GM18526 (cell line): ENCODE results near the gene KRT9.

Experiments used
- POLR2A ChIP-seq: IDR thresholded peaks from 3 replicates; pipeline ENCODE4 v1.6.1; 2011; ENCODE audit not compliant: insufficient read length; ENCODE audit errors: extremely low read depth

The KRT9 gene

DNA sequence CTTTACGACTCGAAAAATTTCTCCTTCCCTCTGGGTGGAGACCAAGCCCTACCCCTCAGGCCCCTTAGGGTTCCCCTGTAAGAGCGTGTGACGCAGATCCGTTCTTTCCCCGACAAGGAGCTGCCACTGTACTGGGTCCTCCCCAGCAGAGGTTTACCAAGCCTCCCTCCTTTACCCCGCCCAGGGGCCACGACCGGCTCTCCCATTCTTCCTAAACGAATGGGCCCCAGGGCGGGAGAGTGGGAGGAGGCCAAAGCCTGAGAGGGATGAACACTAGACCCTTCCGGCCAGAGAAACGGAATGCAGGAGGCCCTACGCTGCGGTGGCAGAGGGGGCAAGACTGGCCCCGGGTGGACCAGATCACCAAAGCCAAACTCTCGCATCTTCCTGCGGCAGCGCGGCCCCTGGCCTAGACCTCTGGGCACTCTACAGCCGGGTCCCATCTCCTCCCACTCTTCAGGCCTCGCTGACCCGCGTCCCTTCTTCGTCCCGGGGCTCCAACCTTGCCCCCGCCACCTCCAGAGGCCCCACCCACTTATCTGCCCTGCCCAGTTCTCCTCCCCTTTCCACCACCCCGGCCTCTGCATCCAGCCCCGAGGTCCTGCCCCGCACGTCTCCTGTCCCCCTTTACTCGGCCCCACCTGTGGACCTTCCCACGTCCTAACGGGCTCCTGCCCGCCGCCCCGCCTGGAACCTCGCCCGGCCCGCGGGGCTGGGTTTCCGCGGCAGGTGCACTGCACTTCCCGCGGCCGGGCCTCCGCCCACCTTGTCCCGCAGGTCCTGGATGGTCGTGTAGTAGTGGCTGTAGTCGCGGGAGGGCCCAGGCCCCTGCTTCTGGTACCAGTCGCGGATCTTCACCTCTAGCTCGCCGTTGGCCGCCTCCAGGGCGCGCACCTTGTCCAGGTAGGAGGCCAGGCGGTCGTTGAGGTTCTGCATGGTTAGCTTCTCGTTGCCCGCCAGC lies 44.5 kb downstream of the KRT9 start:
- TF ChIP-seq POLR2A: no peak

DNA sequence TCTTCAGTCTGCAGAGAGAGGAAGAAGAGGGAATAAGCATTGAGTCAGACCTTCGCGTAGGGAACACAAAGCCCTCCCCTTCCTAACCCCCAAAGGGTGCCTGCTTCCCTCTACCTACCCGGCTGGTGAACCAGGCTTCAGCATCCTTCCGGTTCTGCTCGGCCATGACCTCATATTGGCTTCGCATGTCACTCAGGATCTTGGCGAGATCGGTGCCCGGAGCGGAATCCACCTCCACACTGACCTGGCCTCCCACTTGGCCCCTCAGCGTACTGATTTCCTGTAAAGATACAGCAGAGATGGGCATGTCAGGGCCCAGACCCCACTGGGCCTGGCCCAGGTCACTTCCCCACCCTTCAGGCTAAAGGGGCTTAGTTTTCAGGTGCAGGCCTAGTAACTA lies 47.6 kb downstream of the KRT9 start:
- TF ChIP-seq POLR2A: no peak

DNA sequence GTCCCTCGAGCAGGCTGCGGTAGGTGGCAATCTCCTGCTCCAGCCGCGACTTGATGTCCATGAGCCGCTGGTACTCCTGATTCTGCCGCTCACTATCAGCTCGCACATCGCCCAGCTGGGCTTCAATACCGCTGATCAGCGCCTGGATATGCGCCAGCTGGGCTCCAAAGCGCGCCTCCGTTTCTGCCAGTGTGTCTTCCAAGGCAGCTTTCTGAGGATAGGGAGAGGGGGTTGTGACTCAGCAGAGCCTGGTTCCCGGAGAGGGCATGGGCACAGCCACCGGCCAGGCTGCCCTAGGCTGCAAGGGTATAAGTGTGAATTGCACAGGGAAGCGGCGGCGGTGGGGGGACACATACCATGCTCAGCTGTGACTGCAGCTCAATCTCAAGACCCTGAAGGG lies 48.1 kb downstream of the KRT9 start:
- TF ChIP-seq POLR2A: no peak

DNA sequence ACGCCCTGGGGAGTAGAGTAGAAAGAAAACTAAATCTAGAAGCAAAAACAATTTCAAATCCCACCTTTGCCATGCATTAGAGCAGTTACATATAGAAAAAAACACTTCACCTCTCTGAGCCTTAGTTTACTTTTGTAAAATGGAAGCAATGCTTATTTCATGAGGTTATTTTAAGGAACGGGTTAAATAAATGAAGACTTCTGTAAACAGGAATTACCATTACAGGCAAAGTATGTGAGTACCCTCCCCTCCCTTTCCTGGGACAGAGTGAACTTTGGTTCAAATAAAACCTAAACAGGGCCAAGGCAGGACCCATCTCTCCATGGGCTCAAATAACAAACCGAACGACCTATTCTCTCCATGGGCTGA lies 48.6 kb downstream of the KRT9 start:
- TF ChIP-seq POLR2A: no peak

GRCh38 chr17:41522301-41523224 lies 49.3 kb downstream of the KRT9 start:
- no peak for TF ChIP-seq POLR2A

- TF ChIP-seq POLR2A: no peak
Measured at GRCh38 chr17:41521574-41522261, 50.1 kb downstream of the KRT9 start.

DNA sequence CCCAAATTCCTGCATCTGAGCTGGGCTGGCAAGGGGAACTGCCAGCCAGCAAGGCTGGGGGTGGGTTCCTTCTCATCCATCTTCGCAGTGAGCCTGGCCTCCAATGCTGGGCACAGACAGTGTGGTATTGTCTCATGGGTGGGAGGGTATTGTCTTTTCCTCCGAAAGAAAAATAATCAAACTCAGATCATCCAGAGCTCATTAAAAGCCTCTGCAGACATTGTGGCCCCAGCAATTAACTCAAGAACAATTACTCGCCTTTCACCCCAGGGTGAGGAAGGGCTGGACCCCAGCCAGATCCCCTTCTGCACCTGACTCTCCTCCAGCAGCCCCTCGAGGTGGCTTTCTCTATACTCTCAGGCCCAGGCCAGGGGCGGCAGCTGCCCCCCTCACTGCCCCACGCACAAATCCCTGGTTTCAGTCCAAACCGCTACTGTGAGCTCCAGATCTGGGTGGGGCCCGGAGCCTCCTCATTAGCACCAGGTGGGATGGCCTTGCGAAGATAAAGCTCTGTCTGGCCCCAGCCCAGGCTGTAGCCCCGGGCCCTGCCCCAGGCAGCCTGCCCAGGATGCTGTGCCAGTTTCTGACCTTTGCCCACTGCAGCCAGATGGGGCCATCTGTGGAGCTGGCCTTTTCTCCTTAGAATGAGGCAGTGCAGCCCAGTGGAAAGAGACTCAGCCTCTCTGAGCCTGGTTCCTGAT lies 50.9 kb downstream of the KRT9 start:
- no peak for TF ChIP-seq POLR2A

DNA sequence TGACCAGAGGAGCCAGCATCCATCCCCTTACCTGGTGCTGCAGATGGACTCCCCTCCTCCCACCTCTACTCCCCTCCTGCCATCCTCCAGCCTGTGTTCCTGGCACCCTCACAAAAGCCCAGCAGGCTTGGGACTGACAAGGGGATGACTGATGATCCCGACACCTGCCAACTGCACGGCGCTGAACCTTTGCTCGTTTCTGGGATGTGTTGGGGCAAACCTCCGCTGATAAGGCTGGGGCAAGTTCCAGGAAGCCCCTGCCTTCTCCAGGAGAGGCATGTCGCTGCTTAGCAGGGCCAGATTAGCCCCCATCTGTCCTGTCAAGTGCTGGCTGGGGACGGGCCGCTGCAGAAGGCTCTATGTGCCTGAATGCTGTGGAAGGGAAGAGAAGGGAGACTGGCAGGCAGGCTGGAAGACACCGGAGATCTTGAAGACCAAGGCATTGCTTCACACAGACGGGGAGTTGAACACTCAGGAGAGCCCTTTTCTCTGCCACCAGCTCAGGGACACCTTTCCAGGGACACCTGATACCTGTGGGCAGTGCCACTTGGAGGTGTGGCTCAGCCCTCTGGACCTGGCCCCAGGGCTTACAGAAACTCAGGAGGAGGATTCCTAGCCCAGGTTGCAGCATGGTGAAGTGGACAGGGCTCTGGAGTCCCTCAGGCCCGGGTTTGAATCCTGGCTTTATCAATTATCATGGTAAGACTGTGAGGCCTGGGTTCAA lies 52.2 kb downstream of the KRT9 start:
- no peak for TF ChIP-seq POLR2A

GRCh38 chr17:41518789-41519449 lies 52.9 kb downstream of the KRT9 start, which contains the start of gene KRT15:
KRT15 (minus strand) TSS chr17:41518890; CDS start chr17:41518827, 63 bp downstream.
- TF ChIP-seq POLR2A: no peak

- no peak for TF ChIP-seq POLR2A
Measured at GRCh38 chr17:41518031-41518430, 53.8 kb downstream of the KRT9 start.

GRCh38 chr17:41516830-41517283 lies 55.0 kb downstream of the KRT9 start:
- TF ChIP-seq POLR2A: no peak

DNA sequence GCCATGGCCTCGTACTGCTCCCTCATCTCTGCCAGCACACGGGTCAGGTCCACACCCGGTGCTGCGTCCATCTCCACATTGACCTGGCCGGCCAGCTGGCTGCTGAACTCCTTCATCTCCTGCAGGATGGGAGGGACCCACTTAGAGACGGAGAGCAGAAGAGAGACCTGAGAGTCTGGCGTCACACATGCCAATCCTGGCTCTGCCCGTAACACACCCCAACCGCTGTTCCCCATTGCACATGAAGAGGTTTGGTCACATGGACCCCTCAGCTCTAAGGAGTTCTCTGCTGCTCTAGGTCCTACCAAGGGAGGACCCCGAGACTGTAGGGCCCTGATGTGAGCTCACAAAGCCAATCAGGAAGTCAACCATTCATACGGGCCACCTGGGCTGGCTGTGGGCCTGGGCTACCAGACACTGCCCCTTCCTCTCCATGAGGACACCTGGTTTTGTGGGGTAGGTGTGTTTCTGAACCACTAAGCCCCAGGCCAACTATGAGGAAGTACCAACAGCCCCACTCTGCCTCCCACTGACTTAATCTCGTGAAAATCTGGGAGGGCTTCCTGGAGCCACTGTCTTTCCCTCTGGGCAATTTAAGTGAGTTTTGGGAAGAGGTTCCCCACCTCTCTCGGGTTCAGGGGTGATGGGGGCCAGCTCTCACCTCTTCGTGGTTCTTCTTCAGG lies 55.6 kb downstream of the KRT9 start:
- no peak for TF ChIP-seq POLR2A
